RPMI7951 (cell line): ENCODE results near the gene SNX25. TPM values are rescaled to one million over a fixed set of nuclear protein-coding genes. Genes with fewer than 3 reads are reported as not detected.
"Not testable (repeated sequence)": the region's sequence is repeated elsewhere in the genome, so short reads cannot be mapped to it uniquely, and the experiment has no call there.

Source experiments
- DNase-seq: peaks from one replicate; pipeline ENCODE4 v3.0.0-alpha.2; 2012; ENCODE audit warnings: low read depth
- total RNA-seq: library from RNA; depleted of rRNA; stranded (reverse); fragments of >200 nt; shearing (Covaris generic); gene quantifications from 2 replicates; pipeline ENCODE4 v1.2.3, GENCODE V29; 2014

SNX25 gene
- total RNA-seq, 1 experiment from 2014 or later: 18.3 TPM

DNA sequence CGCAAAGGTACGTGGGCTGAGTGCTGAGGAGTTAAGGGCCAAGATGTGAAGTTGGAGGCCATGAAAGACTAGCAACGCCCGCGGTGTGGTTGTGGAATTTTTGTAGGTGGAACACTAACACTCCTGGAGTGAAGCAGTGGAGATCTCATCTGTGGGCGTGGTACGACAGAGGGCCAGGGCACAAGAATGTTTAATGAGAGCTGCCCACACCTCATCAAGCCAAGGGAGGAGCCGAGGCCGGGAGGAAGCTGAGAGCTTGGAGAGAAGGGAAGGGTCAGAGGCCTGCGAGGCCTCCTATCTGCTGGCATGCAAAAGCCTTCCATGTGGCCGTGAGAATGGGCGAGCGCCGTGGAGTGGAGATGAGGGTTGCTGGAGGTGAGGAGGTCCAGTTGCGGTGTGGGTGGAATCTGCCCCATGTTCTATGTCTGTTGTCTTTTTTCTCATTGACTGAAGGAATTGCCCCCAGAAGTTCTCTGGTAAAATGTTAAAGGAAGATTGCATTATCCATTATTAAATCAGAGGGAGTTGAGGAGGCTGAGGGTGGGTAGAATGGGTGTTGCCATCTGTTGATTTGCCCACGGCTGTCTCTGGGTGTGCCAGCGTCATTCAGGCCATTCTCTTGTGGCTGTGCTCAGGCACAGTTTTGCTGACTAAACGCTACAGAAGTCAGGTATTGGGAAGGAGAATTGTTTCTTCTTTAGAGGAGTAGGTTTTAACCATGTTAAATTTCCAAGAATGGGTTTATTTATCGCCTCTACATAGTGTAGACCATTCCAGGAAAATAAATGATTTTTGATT lies 19.8 kb downstream of the SNX25 start:
- DNase-seq: no peak

GRCh38 chr4:185232370-185232769 lies 23.0 kb downstream of the SNX25 start:
- DNase-seq: peak; percentile 36

GRCh38 chr4:185235119-185235842 lies 25.9 kb downstream of the SNX25 start:
- DNase-seq: no peak

- no peak for DNase-seq
These were observed 26.6 kb downstream of the SNX25 start for GRCh38 chr4:185235843-185236503.

- DNase-seq: no peak
These were observed 27.8 kb downstream of the SNX25 start for GRCh38 chr4:185237175-185237574.

- DNase-seq: no peak
These were observed 28.9 kb downstream of the SNX25 start for GRCh38 chr4:185238215-185238681.

- no peak for DNase-seq
These were observed 29.4 kb downstream of the SNX25 start for GRCh38 chr4:185238750-185239149.

GRCh38 chr4:185240486-185240885 lies 31.1 kb downstream of the SNX25 start:
- DNase-seq: not testable (repeated sequence)

DNA sequence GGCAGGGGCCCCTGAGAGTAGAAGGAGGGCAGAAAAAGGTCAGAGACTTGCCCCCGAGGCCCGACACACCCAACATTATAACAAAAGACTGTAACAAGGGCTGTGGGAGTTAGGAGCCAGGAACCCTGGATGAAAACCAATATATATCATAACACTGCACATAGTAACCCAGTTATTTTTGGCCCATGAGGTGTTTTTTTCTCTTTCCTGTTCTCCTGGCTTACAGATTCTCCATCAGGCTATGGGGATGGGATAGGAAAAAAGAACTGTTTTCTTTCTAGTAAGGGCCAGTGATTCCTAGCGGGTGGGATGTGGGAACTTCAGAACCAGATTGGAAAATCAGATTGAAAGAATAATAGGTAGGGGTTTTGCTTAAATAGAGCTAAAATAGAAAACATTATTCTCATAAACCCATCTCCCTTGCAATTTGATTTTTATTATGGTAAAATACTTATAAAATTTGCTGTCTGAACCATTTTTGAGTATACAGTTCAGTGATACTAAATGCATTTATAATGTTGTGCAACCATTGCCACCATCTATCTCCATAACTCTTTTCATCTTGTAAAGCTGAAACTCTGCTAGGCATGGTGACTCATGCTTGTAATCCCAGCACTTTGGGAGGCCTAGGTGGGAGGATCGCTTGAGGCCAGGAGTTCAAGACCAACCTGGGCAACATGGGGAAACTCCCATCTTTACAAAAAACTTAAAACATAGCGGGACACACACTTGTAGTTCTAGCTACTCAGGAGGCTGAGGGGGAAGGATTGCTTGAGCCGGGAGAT lies 33.5 kb downstream of the SNX25 start:
- no peak for DNase-seq

DNA sequence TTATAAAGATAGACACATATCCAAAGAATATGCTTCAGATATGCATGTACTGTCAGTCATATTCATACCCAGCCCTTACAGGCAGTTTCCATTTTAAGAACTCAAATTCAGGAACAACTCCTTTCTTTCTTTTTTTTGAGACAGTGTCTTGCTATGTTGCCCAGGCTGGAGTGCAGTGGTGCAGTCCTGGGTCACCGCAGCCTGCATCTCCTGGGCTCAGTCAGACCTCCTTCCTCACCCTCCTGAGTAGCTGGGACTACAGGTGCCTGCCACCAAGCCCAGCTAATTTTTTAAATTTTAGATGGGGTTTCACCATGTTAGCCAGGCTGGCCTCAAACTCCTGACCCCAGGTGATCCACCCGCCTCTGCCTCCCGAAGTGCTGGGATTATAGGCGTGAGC lies 34.5 kb downstream of the SNX25 start:
- DNase-seq: no peak

DNA sequence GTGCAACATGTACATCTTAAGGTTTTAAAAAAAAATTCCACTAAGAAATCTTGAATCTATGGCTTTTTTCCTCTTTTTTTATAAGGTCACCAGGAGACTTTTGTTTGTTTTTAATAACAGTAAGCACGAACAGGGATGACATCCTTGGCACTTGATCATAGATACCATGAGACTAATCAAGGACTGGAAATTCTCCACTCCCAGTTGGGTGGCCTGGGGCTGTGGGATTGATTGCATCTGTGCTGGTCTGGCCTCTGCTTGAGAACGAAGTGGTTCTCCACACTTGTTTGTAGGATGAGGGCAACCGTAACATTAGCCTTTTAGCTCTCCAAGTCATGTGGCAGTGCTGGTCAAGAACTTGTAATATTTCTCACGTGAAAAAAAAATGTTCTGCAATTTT lies 35.4 kb downstream of the SNX25 start:
- DNase-seq: peak; percentile 72

DNA sequence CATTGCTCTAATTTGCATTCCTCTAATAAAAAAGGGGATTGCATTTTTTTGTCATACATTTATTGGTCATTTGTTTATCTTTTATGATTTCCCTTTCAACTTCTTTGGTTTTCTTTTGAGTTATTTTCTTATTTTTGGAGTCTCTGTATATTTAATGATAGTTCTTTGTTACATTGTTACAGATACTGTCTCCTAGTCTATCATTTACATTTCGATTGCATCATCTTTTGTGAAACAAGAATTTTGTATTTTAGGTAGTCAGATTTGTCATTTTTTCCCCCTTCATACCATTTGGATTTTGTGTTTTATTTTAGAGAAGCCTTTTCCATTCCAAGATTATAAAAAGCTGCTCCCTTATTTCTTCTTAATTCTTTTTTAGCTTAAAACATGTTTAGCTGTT lies 37.1 kb downstream of the SNX25 start:
- no peak for DNase-seq

DNA sequence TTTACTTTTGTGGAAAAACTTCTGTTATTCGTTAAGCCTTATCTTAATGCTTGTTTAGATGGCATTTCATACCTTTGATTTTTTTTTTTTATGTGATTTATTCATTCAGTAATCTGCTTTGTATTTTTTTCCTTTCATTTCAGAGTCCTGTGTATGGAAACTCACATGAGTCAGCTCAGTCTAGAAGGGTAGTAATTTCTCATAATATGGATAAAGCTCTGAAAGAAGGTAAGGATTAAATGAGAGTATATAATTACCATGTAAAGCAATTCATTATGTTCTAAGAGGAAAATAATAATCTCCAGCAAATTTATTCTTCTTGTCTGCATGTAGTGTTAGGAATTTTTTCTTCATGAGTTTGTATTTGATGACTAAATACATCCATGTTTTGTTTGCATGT lies 37.8 kb downstream of the SNX25 start:
- no peak for DNase-seq

DNA sequence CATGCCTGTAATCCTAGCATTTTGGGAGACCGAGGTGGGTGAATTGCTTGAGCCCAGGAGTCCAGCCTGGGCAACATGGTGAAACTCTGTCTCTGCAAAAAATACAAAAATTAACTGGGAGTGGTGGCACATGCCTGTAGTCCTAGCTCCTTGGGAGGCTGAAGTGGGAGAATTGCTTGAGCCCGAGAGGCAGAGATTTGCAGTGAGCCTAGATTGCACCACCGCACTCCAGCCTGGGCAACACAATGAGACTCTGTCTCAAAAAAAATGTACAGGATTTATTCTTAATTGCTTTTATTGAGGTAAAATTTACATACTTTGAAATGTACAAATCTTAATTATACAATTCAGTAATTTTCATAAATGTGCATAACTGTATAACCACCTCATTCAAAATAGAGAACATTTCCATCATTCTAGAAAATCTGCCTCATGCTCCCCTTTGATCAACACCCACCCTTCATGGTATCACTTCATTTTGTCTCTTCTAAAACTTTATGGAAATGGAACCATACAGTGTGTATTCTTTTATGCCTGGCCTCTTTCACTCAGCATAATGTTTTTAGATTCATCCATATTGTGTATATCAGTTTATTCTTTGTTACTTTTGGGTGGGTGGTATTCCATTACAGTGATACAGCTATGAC lies 39.1 kb downstream of the SNX25 start:
- DNase-seq: no peak

DNA sequence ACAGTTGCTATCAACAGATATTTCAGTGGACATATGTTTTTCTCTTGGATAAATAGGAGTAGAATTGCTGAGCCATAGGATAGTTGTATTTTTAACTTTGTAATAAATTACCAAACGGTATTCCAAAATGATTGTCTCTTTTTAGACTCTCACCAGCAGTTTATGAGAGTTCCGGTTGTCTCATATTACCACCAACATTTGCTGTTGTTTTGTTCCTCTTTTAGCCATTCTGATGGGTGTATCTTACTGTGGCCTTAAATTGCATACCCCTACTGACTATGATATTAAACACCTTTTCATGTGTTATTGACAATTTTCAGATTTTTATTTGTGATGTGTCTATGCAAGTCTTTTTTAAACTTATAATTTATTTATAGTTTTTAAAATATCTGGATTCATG lies 39.7 kb downstream of the SNX25 start:
- no peak for DNase-seq

- no peak for DNase-seq
These were observed 45.0 kb downstream of the SNX25 start for GRCh38 chr4:185254434-185254833.

GRCh38 chr4:185255868-185256267 lies 46.5 kb downstream of the SNX25 start:
- DNase-seq: no peak

DNA sequence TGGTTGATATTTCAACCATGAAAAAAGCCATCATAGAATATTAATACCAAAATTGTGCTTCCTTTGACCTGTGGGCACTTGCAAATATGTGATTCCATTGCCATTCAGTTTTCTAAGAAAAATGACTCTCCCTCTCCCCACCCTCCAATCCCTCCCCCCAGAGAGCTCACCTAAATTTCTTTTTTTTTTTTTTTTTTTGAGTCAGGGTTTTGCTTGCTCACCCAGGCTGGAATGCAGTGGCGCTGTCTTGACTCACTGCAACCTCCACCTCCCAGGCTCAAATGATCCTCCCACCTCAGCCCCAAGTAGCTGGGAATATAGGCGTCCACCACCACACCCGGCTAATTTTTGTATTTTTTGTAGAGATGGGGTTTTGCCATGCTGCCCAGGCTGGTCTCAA lies 47.0 kb downstream of the SNX25 start:
- DNase-seq: peak; percentile 62

GRCh38 chr4:185257086-185257485 lies 47.7 kb downstream of the SNX25 start:
- DNase-seq: no peak

DNA sequence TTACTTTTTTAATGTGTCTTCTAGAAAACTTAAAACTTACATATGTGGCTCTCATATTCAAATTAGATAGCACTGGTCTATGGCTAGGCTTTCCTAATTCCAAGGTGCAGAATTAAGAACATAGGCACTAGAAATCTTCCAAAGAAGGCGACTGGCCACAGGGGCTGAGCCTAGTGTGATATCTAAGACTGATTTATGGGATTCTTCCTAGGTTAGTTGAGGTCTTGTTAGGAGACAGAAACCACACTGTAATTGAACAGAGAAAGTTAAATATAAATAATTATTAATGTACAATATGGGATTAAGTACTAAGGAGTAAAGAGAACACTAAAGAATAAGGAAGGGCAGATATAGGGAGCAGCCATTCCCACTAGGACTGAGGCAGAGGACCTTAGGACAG lies 48.3 kb downstream of the SNX25 start:
- no peak for DNase-seq

- DNase-seq: peak; percentile 82
These were observed 49.3 kb downstream of the SNX25 start for GRCh38 chr4:185258741-185259140.
